HEK293T (cell line): Measurements from ENCODE around the gene HTR3A.

ENCODE experiments used
- BHLHE40 ChIP-seq: fragments of 450-650 bp; IDR thresholded peaks from 2 replicates; pipeline ENCODE4 v1.6.1; 2016; ENCODE audit warnings: mild to moderate bottlenecking, moderate library complexity, borderline replicate concordance
- CTBP1 ChIP-seq: fragments of 450-650 bp; IDR thresholded peaks from 2 replicates; pipeline ENCODE4 v1.6.1; 2016; ENCODE audit warnings: borderline replicate concordance
- ELF4 ChIP-seq: fragments of 450-650 bp; IDR thresholded peaks from 2 replicates; pipeline ENCODE4 v1.6.1; 2017; ENCODE audit warnings: antibody characterized with exemption
- FOXA1 ChIP-seq: fragments of 450-650 bp; IDR thresholded peaks from 2 replicates; pipeline ENCODE4 v1.6.1; 2016; ENCODE audit warnings: mild to moderate bottlenecking
- FOXK2 ChIP-seq: fragments of 450-650 bp; IDR thresholded peaks from 2 replicates; pipeline ENCODE4 v1.6.1; 2016; ENCODE audit warnings: mild to moderate bottlenecking
- FOXM1 ChIP-seq: fragments of 450-650 bp; IDR thresholded peaks from 2 replicates; pipeline ENCODE4 v1.6.1; 2017; ENCODE audit warnings: mild to moderate bottlenecking, borderline replicate concordance
- HDGF ChIP-seq: fragments of 450-650 bp; IDR thresholded peaks from 2 replicates; pipeline ENCODE4 v1.6.1; 2017; ENCODE audit warnings: antibody characterized with exemption, borderline replicate concordance
- L3MBTL2 ChIP-seq: fragments of 450-650 bp; conservative IDR thresholded peaks from 2 replicates; pipeline ENCODE4 v1.6.1; 2016; ENCODE audit warnings: mild to moderate bottlenecking
- LEF1 ChIP-seq: fragments of 450-650 bp; IDR thresholded peaks from 2 replicates; pipeline ENCODE4 v1.6.1; 2017; ENCODE audit warnings: mild to moderate bottlenecking, borderline replicate concordance
- SP1 ChIP-seq: fragments of 450-650 bp; IDR thresholded peaks from 2 replicates; pipeline ENCODE4 v1.6.1; 2017
- TARDBP ChIP-seq: fragments of 450-650 bp; IDR thresholded peaks from 2 replicates; pipeline ENCODE4 v1.6.1; 2016
- ZNF384 ChIP-seq: fragments of 450-650 bp; IDR thresholded peaks from 2 replicates; pipeline ENCODE4 v1.6.1; 2016

- no peak for TF ChIP-seq HDGF
- no peak for TF ChIP-seq FOXM1
- TF ChIP-seq L3MBTL2: no peak
- no peak for TF ChIP-seq FOXK2
- TF ChIP-seq FOXA1: no peak
- no peak for TF ChIP-seq BHLHE40
- TF ChIP-seq ELF4: no peak
- no peak for TF ChIP-seq SP1
- no peak for TF ChIP-seq CTBP1
- TF ChIP-seq ZNF384: no peak
- no peak for TF ChIP-seq TARDBP
- no peak for TF ChIP-seq LEF1
Observed at GRCh38 chr11:114026355-114026754, 51.4 kb downstream of the HTR3A start.
